Left ventricle myocardium inferior (tissue), 1 donor: ENCODE measurements around the gene AGPAT3. TPM values are rescaled to one million over a fixed set of nuclear protein-coding genes. Genes with fewer than 3 reads are reported as not detected.

ENCODE experiments used
- DNase-seq: peaks from one replicate; pipeline ENCODE4 v3.0.0-alpha.2; 2020
- H3K27ac ChIP-seq: fragments of 200-600 bp; replicated peaks from 2 replicates; pipeline ENCODE4 v1.8.0; 2021
- H3K27me3 ChIP-seq: fragments of 200-600 bp; 2 replicates; pipeline ENCODE4 v1.8.0; 2021; ENCODE audit warnings: low read depth
- H3K36me3 ChIP-seq: fragments of 200-600 bp; 2 replicates; pipeline ENCODE4 v1.8.0; 2021
- H3K4me1 ChIP-seq: fragments of 200-600 bp; 2 replicates; pipeline ENCODE4 v1.8.0; 2021
- H3K4me3 ChIP-seq: fragments of 200-600 bp; 2 replicates; pipeline ENCODE4 v1.8.0; 2021; ENCODE audit warnings: mild to moderate bottlenecking, moderate library complexity
- H3K9me3 ChIP-seq: fragments of 200-600 bp; replicated peaks from 2 replicates; pipeline ENCODE4 v1.8.0; 2021
- intact Hi-C: fragments of 100-400 bp; cut with micrococcal nuclease; formaldehyde crosslinking; loops from one replicate; pipeline ENCODE4 v1.11.0; 2022
- total RNA-seq: library from RNA; stranded (reverse); fragmentation: NEBNext Ultra II Directional; extraction: Animal tissue kit (Norgen Biotek cat#: 25700); gene quantifications from one replicate; pipeline ENCODE4 v1.2.1, GENCODE V29; 2021
- TF ChIP-seq, protein P1 (sequence below): fragments of 200-600 bp; IDR thresholded peaks from 2 replicates; pipeline ENCODE4 v1.8.0; 2021; ENCODE audit warnings: antibody characterized with exemption, mild to moderate bottlenecking, borderline replicate concordance
- donor health status: DM: no; HTN: yes; CAD: no; lungs with severe emphysema.

The AGPAT3 gene
- total RNA-seq, 1 donor from 2014 or later, result 79.6 TPM

DNA sequence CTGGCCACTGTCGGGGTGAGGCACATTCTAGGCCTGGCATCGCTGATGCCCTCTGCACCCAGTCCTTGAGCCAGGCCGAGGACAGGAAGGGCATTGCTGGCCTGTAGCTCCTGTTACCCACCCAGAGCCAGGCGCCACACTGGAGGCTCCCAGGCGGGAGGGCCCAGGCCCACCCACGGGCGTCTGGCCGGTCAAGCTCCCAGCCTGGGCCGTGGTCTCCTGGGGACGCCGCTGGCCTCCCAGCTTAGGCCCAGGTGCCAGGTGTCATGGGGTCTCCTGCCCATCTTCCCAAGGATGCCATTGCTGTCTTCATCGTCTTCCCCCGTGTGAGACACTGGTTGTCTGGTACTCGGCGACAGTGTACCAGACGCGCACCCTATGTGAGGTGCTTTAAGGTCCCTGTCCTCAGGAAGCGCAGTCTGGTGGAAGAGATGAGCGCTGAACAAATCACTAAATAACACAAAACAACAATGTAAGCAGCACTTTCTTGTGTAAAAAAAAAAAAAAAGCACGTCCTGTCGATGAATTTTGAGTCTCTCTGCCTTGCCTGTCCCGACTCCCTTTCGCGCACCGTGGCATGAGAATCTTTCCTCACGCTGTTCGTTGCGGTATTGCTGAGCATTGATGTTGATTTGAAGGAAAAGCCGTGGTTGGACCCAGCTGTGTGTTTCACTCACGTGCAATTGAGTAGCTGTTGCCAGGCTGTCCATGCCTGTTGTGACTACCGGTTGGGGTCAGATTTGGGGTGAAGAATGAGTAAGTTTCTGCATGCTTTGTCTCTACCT, 120.1 kb downstream of the AGPAT3 start:
- H3K27ac ChIP-seq, result no peak overlapping the region
- TF ChIP-seq, protein P1, sequence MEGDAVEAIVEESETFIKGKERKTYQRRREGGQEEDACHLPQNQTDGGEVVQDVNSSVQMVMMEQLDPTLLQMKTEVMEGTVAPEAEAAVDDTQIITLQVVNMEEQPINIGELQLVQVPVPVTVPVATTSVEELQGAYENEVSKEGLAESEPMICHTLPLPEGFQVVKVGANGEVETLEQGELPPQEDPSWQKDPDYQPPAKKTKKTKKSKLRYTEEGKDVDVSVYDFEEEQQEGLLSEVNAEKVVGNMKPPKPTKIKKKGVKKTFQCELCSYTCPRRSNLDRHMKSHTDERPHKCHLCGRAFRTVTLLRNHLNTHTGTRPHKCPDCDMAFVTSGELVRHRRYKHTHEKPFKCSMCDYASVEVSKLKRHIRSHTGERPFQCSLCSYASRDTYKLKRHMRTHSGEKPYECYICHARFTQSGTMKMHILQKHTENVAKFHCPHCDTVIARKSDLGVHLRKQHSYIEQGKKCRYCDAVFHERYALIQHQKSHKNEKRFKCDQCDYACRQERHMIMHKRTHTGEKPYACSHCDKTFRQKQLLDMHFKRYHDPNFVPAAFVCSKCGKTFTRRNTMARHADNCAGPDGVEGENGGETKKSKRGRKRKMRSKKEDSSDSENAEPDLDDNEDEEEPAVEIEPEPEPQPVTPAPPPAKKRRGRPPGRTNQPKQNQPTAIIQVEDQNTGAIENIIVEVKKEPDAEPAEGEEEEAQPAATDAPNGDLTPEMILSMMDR, result no peak
- peaks cover 33% of the 10 kb centered on the region for H3K36me3 ChIP-seq
- peaks cover 33% of the 10 kb centered on the region for H3K4me1 ChIP-seq
- intact Hi-C loops, result no loop called here
- H3K4me3 ChIP-seq, result no peak overlapping the region
- no peaks in the 10 kb centered on the region for H3K9me3 ChIP-seq
- H3K27me3 ChIP-seq, result no peaks in the 10 kb centered on the region
- DNase-seq, result no peak

DNA sequence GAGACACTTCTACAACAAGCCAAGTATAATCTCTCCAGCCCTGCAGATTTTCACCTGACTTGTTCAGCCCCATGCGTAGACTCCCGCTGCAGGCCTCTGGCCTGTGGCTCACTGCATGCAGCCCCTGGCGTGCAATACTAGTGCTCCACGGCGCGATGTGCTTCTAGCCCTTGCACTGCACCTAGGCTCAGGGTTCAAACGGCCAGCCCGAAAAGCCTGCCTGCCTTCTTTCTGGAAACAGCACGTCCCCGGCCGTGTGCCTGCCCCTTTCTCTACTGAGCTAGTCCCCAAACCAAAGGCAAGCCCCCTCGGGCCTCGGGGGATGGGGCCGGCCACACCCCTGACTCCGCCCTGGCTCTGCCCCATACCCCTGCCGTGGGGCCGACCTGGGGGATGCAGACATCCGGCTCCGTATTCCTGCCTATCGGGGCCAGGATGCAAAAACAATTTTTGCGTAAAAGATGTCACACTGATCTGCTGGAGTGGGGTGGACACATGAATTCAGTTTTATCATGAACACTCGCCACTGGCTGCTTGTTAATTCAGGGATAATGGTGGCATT, 120.7 kb downstream of the AGPAT3 start:
- Histone ChIP-seq H3K4me1 (peaks cover 33% of the 10 kb centered on the region), H3K9me3 (no peaks in the 10 kb centered on the region), H3K27me3 (no peaks in the 10 kb centered on the region), H3K27ac (no peak overlapping the region), H3K36me3 (peaks cover 26% of the 10 kb centered on the region), H3K4me3 (no peak overlapping the region)
- TF ChIP-seq, protein P1, result no peak
- intact Hi-C loops, result no loop called here
- no peak for DNase-seq

DNA sequence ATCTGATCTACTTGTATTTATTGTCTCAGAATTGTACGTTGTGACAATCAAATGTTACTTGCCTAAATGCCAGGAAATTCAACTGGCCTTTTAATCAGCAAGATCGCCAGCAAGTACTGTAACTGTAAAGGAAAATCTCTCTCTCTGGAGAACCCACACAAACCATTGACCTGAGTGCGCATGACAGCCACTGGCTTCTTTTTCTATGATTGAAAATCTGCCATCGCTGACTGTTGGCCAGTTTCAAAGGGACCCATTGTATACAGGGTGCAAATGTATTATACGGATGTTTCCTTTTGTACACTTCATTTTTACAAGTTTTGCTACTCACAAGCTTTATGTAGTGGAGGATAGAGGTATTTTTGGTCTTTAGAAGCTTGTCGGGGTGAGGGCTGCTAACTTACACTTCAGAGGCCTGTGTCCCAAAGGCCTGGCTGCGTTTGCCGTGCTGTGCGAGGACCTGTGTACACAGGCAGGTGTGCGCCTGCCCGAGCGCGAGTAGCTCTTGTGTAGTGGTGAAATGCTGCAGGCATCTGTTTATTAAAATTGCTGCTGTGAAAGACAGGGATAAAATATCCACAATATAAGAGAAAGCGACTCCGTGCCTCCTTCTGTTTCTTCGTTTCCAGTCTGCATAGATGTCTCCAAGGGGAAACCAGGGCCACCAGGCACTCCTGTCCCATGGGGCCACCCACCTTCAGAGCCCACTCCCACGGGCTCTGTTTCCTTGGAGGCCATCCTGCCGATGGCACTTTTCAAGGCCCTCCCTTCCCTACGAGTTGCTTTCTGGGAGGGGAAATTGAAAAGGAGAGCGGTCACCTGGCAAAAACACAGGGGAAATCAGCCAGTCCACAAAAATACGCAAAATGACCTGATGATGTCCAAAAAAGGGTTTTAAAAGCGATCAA, 121.8 kb downstream of the AGPAT3 start:
- TF ChIP-seq, protein P1, result no peak
- H3K36me3 ChIP-seq, result peaks cover 16% of the 10 kb centered on the region
- no peak for DNase-seq
- no peaks in the 10 kb centered on the region for H3K9me3 ChIP-seq
- H3K4me1 ChIP-seq, result peaks cover 33% of the 10 kb centered on the region
- no peaks in the 10 kb centered on the region for H3K27me3 ChIP-seq
- H3K27ac ChIP-seq, result peak overlapping the region; percentile 22
- no peak overlapping the region for H3K4me3 ChIP-seq
- intact Hi-C loops, result no loop called here

DNA sequence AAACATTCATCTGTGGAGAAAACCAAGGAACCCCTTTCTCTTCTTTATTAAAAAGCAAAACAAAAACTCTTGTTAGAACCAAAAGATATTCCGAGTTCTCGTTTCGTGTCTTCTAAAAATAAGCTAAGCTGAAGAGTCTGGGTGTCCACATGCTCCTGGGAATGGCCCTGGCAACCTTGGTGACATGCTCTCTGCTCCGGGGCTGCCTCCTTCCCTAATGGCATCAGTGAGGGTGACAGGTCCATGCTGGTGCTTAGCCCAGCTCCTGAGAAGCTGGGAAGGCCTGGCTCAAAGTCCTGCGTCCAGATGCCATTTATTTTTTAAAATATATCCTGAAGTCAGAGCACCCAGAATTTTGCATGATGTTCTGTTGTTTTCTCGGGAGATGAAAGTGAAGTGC, 122.5 kb downstream of the AGPAT3 start:
- Histone ChIP-seq H3K4me3 (no peak overlapping the region), H3K27ac (peak overlapping the region; percentile 22), H3K9me3 (no peaks in the 10 kb centered on the region), H3K4me1 (peaks cover 33% of the 10 kb centered on the region), H3K27me3 (no peaks in the 10 kb centered on the region), H3K36me3 (peaks cover 9% of the 10 kb centered on the region)
- intact Hi-C loops, result no loop called here
- DNase-seq, result no peak
- TF ChIP-seq, protein P1, result no peak

DNA sequence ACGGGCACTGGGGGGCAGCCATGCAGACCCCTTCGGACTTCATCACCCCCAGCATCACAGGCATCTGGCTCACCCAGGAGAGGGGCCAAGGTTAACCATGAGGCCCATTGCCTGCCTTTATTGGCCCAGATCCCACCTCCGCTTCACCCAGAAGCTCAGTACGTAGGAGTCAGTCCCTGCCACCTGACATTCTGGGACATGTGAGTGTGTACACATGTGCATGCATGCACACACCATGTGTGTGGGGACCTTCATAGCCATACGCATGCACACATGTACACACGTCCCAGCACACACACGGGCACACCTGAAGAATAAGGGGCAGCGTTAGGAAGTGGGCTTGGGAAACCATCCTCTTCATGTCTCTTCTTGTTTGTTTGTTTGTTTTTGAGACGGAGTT, 123.0 kb downstream of the AGPAT3 start:
- no peak for DNase-seq
- TF ChIP-seq, protein P1, result no peak
- Histone ChIP-seq H3K4me3 (no peak overlapping the region), H3K9me3 (no peaks in the 10 kb centered on the region), H3K36me3 (peaks cover 4% of the 10 kb centered on the region), H3K4me1 (peaks cover 33% of the 10 kb centered on the region), H3K27ac (peak overlapping the region; percentile 22), H3K27me3 (no peaks in the 10 kb centered on the region)
- intact Hi-C loops, result no loop called here
